ENCODE data around the gene UGGT2.
"Not testable (repeated sequence)": the region's sequence is repeated elsewhere in the genome, so short reads cannot be mapped to it uniquely, and the experiment has no call there.

Gene UGGT2

GRCh38 chr13:95789315-95789714 lies 263.9 kb downstream of the UGGT2 start:
- H3K4me3 ChIP-seq (ENCODE audit: low read length in 2 of 2); H3K9me3 ChIP-seq (ENCODE audit: control insufficient read depth in 2 of 2, low read length in 2 of 2); H3K9ac ChIP-seq (ENCODE audit: low read depth in 1 of 2, low read length in 2 of 2); H3K27me3 ChIP-seq (ENCODE audit: control insufficient read depth in 2 of 2, insufficient read depth in 2 of 2, low read length in 2 of 2); H3K4me1 ChIP-seq (ENCODE audit: control insufficient read depth in 2 of 2, insufficient read depth in 2 of 2, low read length in 2 of 2); H3K27ac ChIP-seq (ENCODE audit: low read depth in 2 of 2, low read length in 2 of 2): not testable (repeated sequence)
- H3K36me3 ChIP-seq (ENCODE audit: control insufficient read depth in 2 of 2, insufficient read depth in 2 of 2, low read length in 2 of 2), result peaks cover 27 to 46% of the 10 kb centered on the region in 2 donors

- no peaks in the 10 kb centered on the region for H3K9me3 ChIP-seq (ENCODE audit: control insufficient read depth in 2 of 2, low read length in 2 of 2)
- no peak overlapping the region for H3K4me3 ChIP-seq (ENCODE audit: low read length in 2 of 2)
- no peaks in the 10 kb centered on the region for H3K4me1 ChIP-seq (ENCODE audit: control insufficient read depth in 2 of 2, insufficient read depth in 2 of 2, low read length in 2 of 2)
- no peaks in the 10 kb centered on the region for H3K27me3 ChIP-seq (ENCODE audit: control insufficient read depth in 2 of 2, insufficient read depth in 2 of 2, low read length in 2 of 2)
- no peak overlapping the region for H3K9ac ChIP-seq (ENCODE audit: low read depth in 1 of 2, low read length in 2 of 2)
- peaks cover 26 to 41% of the 10 kb centered on the region in 2 donors for H3K36me3 ChIP-seq (ENCODE audit: control insufficient read depth in 2 of 2, insufficient read depth in 2 of 2, low read length in 2 of 2)
- no peak overlapping the region for H3K27ac ChIP-seq (ENCODE audit: low read depth in 2 of 2, low read length in 2 of 2)
Measured at GRCh38 chr13:95788100-95788463, 265.1 kb downstream of the UGGT2 start.

- H3K27ac ChIP-seq (ENCODE audit: low read depth in 2 of 2, low read length in 2 of 2), result no peak overlapping the region
- H3K36me3 ChIP-seq (ENCODE audit: control insufficient read depth in 2 of 2, insufficient read depth in 2 of 2, low read length in 2 of 2), result peaks cover 23 to 39% of the 10 kb centered on the region in 2 donors
- no peaks in the 10 kb centered on the region for H3K9me3 ChIP-seq (ENCODE audit: control insufficient read depth in 2 of 2, low read length in 2 of 2)
- H3K27me3 ChIP-seq (ENCODE audit: control insufficient read depth in 2 of 2, insufficient read depth in 2 of 2, low read length in 2 of 2), result no peaks in the 10 kb centered on the region
- no peak overlapping the region for H3K9ac ChIP-seq (ENCODE audit: low read depth in 1 of 2, low read length in 2 of 2)
- H3K4me1 ChIP-seq (ENCODE audit: control insufficient read depth in 2 of 2, insufficient read depth in 2 of 2, low read length in 2 of 2), result no peaks in the 10 kb centered on the region
- no peak overlapping the region for H3K4me3 ChIP-seq (ENCODE audit: low read length in 2 of 2)
Measured at GRCh38 chr13:95787356-95788099, 265.7 kb downstream of the UGGT2 start.

GRCh38 chr13:95784900-95785290 lies 268.3 kb downstream of the UGGT2 start:
- Histone ChIP-seq H3K9me3 (ENCODE audit: control insufficient read depth in 2 of 2, low read length in 2 of 2) (no peaks in the 10 kb centered on the region), H3K36me3 (ENCODE audit: control insufficient read depth in 2 of 2, insufficient read depth in 2 of 2, low read length in 2 of 2) (peaks cover 6 to 31% of the 10 kb centered on the region in 2 donors), H3K4me1 (ENCODE audit: control insufficient read depth in 2 of 2, insufficient read depth in 2 of 2, low read length in 2 of 2) (no peaks in the 10 kb centered on the region), H3K4me3 (ENCODE audit: low read length in 2 of 2) (no peak overlapping the region), H3K27me3 (ENCODE audit: control insufficient read depth in 2 of 2, insufficient read depth in 2 of 2, low read length in 2 of 2) (no peaks in the 10 kb centered on the region), H3K9ac (ENCODE audit: low read depth in 1 of 2, low read length in 2 of 2) (no peak overlapping the region), H3K27ac (ENCODE audit: low read depth in 2 of 2, low read length in 2 of 2) (no peak overlapping the region)

GRCh38 chr13:95784161-95784899 lies 268.9 kb downstream of the UGGT2 start:
- Histone ChIP-seq H3K27me3 (ENCODE audit: control insufficient read depth in 2 of 2, insufficient read depth in 2 of 2, low read length in 2 of 2) (no peaks in the 10 kb centered on the region), H3K9me3 (ENCODE audit: control insufficient read depth in 2 of 2, low read length in 2 of 2) (no peaks in the 10 kb centered on the region), H3K4me1 (ENCODE audit: control insufficient read depth in 2 of 2, insufficient read depth in 2 of 2, low read length in 2 of 2) (no peaks in the 10 kb centered on the region), H3K27ac (ENCODE audit: low read depth in 2 of 2, low read length in 2 of 2) (no peak overlapping the region), H3K36me3 (ENCODE audit: control insufficient read depth in 2 of 2, insufficient read depth in 2 of 2, low read length in 2 of 2) (peaks cover 6 to 29% of the 10 kb centered on the region in 2 donors), H3K4me3 (ENCODE audit: low read length in 2 of 2) (no peak overlapping the region), H3K9ac (ENCODE audit: low read depth in 1 of 2, low read length in 2 of 2) (no peak overlapping the region)

- H3K36me3 ChIP-seq (ENCODE audit: control insufficient read depth in 2 of 2, insufficient read depth in 2 of 2, low read length in 2 of 2), result peaks cover 6 to 25% of the 10 kb centered on the region in 2 donors
Measured at GRCh38 chr13:95783747-95784146, 269.5 kb downstream of the UGGT2 start.

GRCh38 chr13:95781940-95782339 lies 271.3 kb downstream of the UGGT2 start:
- not testable (repeated sequence) for H3K4me3 ChIP-seq (ENCODE audit: low read length in 2 of 2); H3K27ac ChIP-seq (ENCODE audit: low read depth in 2 of 2, low read length in 2 of 2); H3K9ac ChIP-seq (ENCODE audit: low read depth in 1 of 2, low read length in 2 of 2); H3K4me1 ChIP-seq (ENCODE audit: control insufficient read depth in 2 of 2, insufficient read depth in 2 of 2, low read length in 2 of 2); H3K9me3 ChIP-seq (ENCODE audit: control insufficient read depth in 2 of 2, low read length in 2 of 2); H3K27me3 ChIP-seq (ENCODE audit: control insufficient read depth in 2 of 2, insufficient read depth in 2 of 2, low read length in 2 of 2)
- peaks cover 4 to 13% of the 10 kb centered on the region in 2 donors for H3K36me3 ChIP-seq (ENCODE audit: control insufficient read depth in 2 of 2, insufficient read depth in 2 of 2, low read length in 2 of 2)

More at GRCh38 chr13:95783747-95784146, 269.5 kb downstream of the UGGT2 start:
- Histone ChIP-seq H3K4me1 (ENCODE audit: control insufficient read depth in 2 of 2, insufficient read depth in 2 of 2, low read length in 2 of 2) (no peaks in the 10 kb centered on the region), H3K9me3 (ENCODE audit: control insufficient read depth in 2 of 2, low read length in 2 of 2) (no peaks in the 10 kb centered on the region), H3K9ac (ENCODE audit: low read depth in 1 of 2, low read length in 2 of 2) (no peak overlapping the region), H3K27me3 (ENCODE audit: control insufficient read depth in 2 of 2, insufficient read depth in 2 of 2, low read length in 2 of 2) (no peaks in the 10 kb centered on the region), H3K27ac (ENCODE audit: low read depth in 2 of 2, low read length in 2 of 2) (no peak overlapping the region), H3K4me3 (ENCODE audit: low read length in 2 of 2) (no peak overlapping the region)

GRCh38 chr13:95781016-95781415 lies 272.2 kb downstream of the UGGT2 start:
- no peaks in the 10 kb centered on the region for H3K9me3 ChIP-seq (ENCODE audit: control insufficient read depth in 2 of 2, low read length in 2 of 2)
- H3K4me1 ChIP-seq (ENCODE audit: control insufficient read depth in 2 of 2, insufficient read depth in 2 of 2, low read length in 2 of 2), result no peaks in the 10 kb centered on the region
- H3K4me3 ChIP-seq (ENCODE audit: low read length in 2 of 2), result no peak overlapping the region
- H3K9ac ChIP-seq (ENCODE audit: low read depth in 1 of 2, low read length in 2 of 2), result no peak overlapping the region
- H3K27ac ChIP-seq (ENCODE audit: low read depth in 2 of 2, low read length in 2 of 2), result no peak overlapping the region
- H3K36me3 ChIP-seq (ENCODE audit: control insufficient read depth in 2 of 2, insufficient read depth in 2 of 2, low read length in 2 of 2), result peaks cover 2 to 15% of the 10 kb centered on the region in 2 donors
- H3K27me3 ChIP-seq (ENCODE audit: control insufficient read depth in 2 of 2, insufficient read depth in 2 of 2, low read length in 2 of 2), result no peaks in the 10 kb centered on the region

- Histone ChIP-seq H3K27me3 (ENCODE audit: control insufficient read depth in 2 of 2, insufficient read depth in 2 of 2, low read length in 2 of 2) (no peaks in the 10 kb centered on the region), H3K4me3 (ENCODE audit: low read length in 2 of 2) (no peak overlapping the region), H3K4me1 (ENCODE audit: control insufficient read depth in 2 of 2, insufficient read depth in 2 of 2, low read length in 2 of 2) (no peaks in the 10 kb centered on the region), H3K36me3 (ENCODE audit: control insufficient read depth in 2 of 2, insufficient read depth in 2 of 2, low read length in 2 of 2) (peaks cover 2 to 15% of the 10 kb centered on the region in 2 donors), H3K9ac (ENCODE audit: low read depth in 1 of 2, low read length in 2 of 2) (no peak overlapping the region), H3K27ac (ENCODE audit: low read depth in 2 of 2, low read length in 2 of 2) (no peak overlapping the region), H3K9me3 (ENCODE audit: control insufficient read depth in 2 of 2, low read length in 2 of 2) (no peaks in the 10 kb centered on the region)
Measured at GRCh38 chr13:95779522-95779921, 273.7 kb downstream of the UGGT2 start.

GRCh38 chr13:95771905-95772304 lies 281.3 kb downstream of the UGGT2 start:
- H3K9me3 ChIP-seq (ENCODE audit: control insufficient read depth in 2 of 2, low read length in 2 of 2), result no peaks in the 10 kb centered on the region
- H3K27me3 ChIP-seq (ENCODE audit: control insufficient read depth in 2 of 2, insufficient read depth in 2 of 2, low read length in 2 of 2), result no peaks in the 10 kb centered on the region
- H3K4me3 ChIP-seq (ENCODE audit: low read length in 2 of 2), result no peak overlapping the region
- H3K4me1 ChIP-seq (ENCODE audit: control insufficient read depth in 2 of 2, insufficient read depth in 2 of 2, low read length in 2 of 2), result no peaks in the 10 kb centered on the region
- peaks cover 3 to 12% of the 10 kb centered on the region in 2 donors for H3K36me3 ChIP-seq (ENCODE audit: control insufficient read depth in 2 of 2, insufficient read depth in 2 of 2, low read length in 2 of 2)
- no peak overlapping the region for H3K9ac ChIP-seq (ENCODE audit: low read depth in 1 of 2, low read length in 2 of 2)
- no peak overlapping the region for H3K27ac ChIP-seq (ENCODE audit: low read depth in 2 of 2, low read length in 2 of 2)
